Jurkat, Clone E6-1 (cell line): ENCODE data around the gene HIP1.
A peak's percentile ranks its signal among the peaks of the same experiment; 100 is the strongest.
"Not testable (repeated sequence)": the region's sequence is repeated elsewhere in the genome, so short reads cannot be mapped to it uniquely, and the experiment has no call there.

Experiments used
- DNase-seq: peaks from one replicate; pipeline ENCODE4 v3.0.0-alpha.2; 2011; ENCODE audit warnings: low read depth, low spot score
- H3K4me3 ChIP-seq: 2 replicates; pipeline ENCODE4 v1.5.1; 2011; ENCODE audit warnings: mild to moderate bottlenecking, low read length, control low read depth, moderate library complexity

The HIP1 gene

GRCh38 chr7:75565132-75565837, 173.5 kb downstream of the HIP1 start:
- no peak overlapping the region for H3K4me3 ChIP-seq
- DNase-seq: no peak

- no peak overlapping the region for H3K4me3 ChIP-seq
- no peak for DNase-seq
These were observed 175.6 kb downstream of the HIP1 start for GRCh38 chr7:75563171-75563570.

GRCh38 chr7:75559976-75560365, 178.8 kb downstream of the HIP1 start:
- no peak for DNase-seq
- no peak overlapping the region for H3K4me3 ChIP-seq

- H3K4me3 ChIP-seq: no peak overlapping the region
- DNase-seq: no peak
These were observed 179.3 kb downstream of the HIP1 start for GRCh38 chr7:75559355-75559975.

GRCh38 chr7:75556835-75557234, 181.9 kb downstream of the HIP1 start:
- DNase-seq, H3K4me3 ChIP-seq: not testable (repeated sequence)

- no peak for DNase-seq
- no peak overlapping the region for H3K4me3 ChIP-seq
These were observed 183.0 kb downstream of the HIP1 start for GRCh38 chr7:75555736-75556135.

GRCh38 chr7:75546237-75547015, 192.3 kb downstream of the HIP1 start:
- H3K4me3 ChIP-seq: no peak overlapping the region
- DNase-seq: no peak

GRCh38 chr7:75537731-75538130, 201.0 kb downstream of the HIP1 start:
- no peak overlapping the region for H3K4me3 ChIP-seq

GRCh38 chr7:75536940-75537538, 201.7 kb downstream of the HIP1 start:
- H3K4me3 ChIP-seq: no peak overlapping the region
- DNase-seq: no peak

More at GRCh38 chr7:75537731-75538130, 201.0 kb downstream of the HIP1 start:
- DNase-seq: no peak

- H3K4me3 ChIP-seq: no peak overlapping the region
- DNase-seq: no peak
These were observed 202.2 kb downstream of the HIP1 start for GRCh38 chr7:75536491-75536890.

GRCh38 chr7:75534727-75535307, 203.9 kb downstream of the HIP1 start:
- H3K4me3 ChIP-seq: no peak overlapping the region
- no peak for DNase-seq

- no peak overlapping the region for H3K4me3 ChIP-seq
- DNase-seq: no peak
These were observed 204.8 kb downstream of the HIP1 start for GRCh38 chr7:75533926-75534325.

- H3K4me3 ChIP-seq: no peak overlapping the region
- no peak for DNase-seq
These were observed 206.1 kb downstream of the HIP1 start for GRCh38 chr7:75532639-75533038.

GRCh38 chr7:75531359-75531821, 207.4 kb downstream of the HIP1 start:
- no peak overlapping the region for H3K4me3 ChIP-seq
- no peak for DNase-seq

GRCh38 chr7:75527224-75527722, 211.5 kb downstream of the HIP1 start:
- DNase-seq: not testable (repeated sequence)
- peak overlapping the region; percentile 75 for H3K4me3 ChIP-seq

- not testable (repeated sequence) for H3K4me3 ChIP-seq, DNase-seq
These were observed 217.0 kb downstream of the HIP1 start for GRCh38 chr7:75521727-75522126.

- H3K4me3 ChIP-seq, DNase-seq: not testable (repeated sequence)
These were observed 219.9 kb downstream of the HIP1 start for GRCh38 chr7:75518842-75519241.

- not testable (repeated sequence) for H3K4me3 ChIP-seq, DNase-seq
These were observed 229.7 kb downstream of the HIP1 start for GRCh38 chr7:75509033-75509432.

GRCh38 chr7:75492020-75492419, 246.7 kb downstream of the HIP1 start, which contains the start of gene SPDYE5:
SPDYE5 (plus strand) TSS chr7:75492320; CDS start chr7:75494048, 1,728 bp downstream.
- not testable (repeated sequence) for DNase-seq, H3K4me3 ChIP-seq
